Anterior cingulate cortex (tissue), 58 donors: ENCODE data around the gene ZBTB43.
A peak's percentile ranks its signal among the peaks of the same experiment; 100 is the strongest.
"Not testable (repeated sequence)": the region's sequence is repeated elsewhere in the genome, so short reads cannot be mapped to it uniquely, and the experiment has no call there.

Experiments
- DNase-seq, 58 donors: peaks; one replicate each; lab custom pipeline; 2025; lab: John Stamatoyannopoulos, UW

ZBTB43 gene

DNA sequence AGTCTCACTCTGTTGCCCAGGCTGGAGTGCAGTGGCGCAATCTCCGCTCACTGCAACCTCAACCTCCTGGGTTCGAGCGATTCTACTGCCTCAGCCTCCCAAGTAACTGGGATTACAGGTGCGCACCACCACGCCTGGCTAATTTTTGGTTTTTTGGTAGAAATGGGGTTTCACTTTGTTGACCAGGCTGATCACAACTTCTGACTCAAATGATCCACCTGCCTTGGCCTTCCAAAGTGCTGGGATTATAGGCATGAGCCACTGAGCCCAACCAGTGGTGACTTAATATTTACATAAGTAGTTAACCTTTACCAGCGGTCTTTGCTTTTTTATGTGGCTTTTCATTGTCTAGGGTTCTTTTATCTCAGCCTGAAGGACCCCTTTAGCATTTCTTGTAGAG, 19.2 kb downstream of the ZBTB43 start:
- not testable (repeated sequence) for DNase-seq

- no peak for DNase-seq
Observed at GRCh38 chr9:126827227-126827626, 22.4 kb downstream of the ZBTB43 start.

- DNase-seq = no peak
Observed at GRCh38 chr9:126829035-126829434, 24.2 kb downstream of the ZBTB43 start.

GRCh38 chr9:126830827-126831226, 26.0 kb downstream of the ZBTB43 start:
- DNase-seq = no peak

GRCh38 chr9:126832440-126832839, 27.6 kb downstream of the ZBTB43 start:
- peak in 3 of 58 donors; percentile 19 to 39 (median 24) for DNase-seq

- no peak for DNase-seq
Observed at GRCh38 chr9:126833020-126833419, 28.2 kb downstream of the ZBTB43 start.

DNA sequence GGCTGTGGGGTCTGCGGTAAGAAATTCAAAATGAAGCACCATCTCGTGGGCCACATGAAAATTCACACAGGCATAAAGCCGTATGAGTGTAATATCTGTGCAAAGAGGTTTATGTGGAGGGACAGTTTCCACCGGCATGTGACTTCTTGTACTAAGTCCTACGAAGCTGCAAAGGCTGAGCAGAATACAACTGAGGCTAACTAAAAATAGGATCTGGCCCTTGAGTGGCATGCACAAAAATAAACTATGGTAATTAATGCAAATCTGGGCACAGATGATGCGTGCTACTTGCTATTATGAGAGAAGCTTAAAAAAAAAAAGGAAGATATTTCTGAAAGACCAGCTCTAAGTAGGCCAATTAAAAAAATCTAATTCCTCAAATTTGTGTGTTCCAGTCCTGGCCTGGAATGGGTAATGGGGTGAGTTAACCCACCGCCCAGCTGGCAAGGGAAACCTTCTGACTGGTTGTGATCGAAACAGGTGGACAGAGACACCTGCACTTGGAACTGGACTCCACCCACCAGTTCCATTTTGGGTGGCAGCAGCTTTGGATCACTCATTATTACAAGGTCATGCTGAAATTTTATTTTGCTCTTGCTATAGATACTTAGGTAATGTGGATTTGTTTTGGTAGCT, 29.0 kb downstream of the ZBTB43 start:
- DNase-seq = peak in 5 of 58 donors; percentile 9 to 32 (median 31)

GRCh38 chr9:126834672-126835071, 29.8 kb downstream of the ZBTB43 start:
- no peak for DNase-seq

- no peak for DNase-seq
Observed at GRCh38 chr9:126836216-126836615, 31.4 kb downstream of the ZBTB43 start.

- DNase-seq = peak in 1 of 58 donors; percentile 34
Observed at GRCh38 chr9:126838055-126838811, 33.4 kb downstream of the ZBTB43 start.

DNA sequence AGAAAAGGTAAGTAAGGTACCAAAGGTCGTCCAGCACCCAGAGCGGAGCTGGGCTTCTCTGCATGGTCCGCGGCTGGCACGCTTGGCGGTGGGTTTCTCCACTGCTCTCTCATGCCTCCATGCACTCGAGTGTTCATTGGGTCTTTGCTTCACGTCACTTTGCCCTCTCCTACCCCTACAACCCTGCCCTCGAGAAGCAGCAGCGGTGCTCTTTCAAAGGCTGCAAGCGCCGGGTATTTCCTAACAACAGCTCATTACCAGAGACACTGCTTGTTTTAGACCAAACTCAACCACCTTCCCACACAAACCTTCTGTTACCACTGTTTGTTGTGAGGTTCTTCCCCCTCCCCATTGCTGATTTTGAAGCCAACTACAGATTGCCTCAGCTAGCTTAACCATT, 34.1 kb downstream of the ZBTB43 start:
- peak in 2 of 58 donors; percentile 16 to 69 for DNase-seq

DNA sequence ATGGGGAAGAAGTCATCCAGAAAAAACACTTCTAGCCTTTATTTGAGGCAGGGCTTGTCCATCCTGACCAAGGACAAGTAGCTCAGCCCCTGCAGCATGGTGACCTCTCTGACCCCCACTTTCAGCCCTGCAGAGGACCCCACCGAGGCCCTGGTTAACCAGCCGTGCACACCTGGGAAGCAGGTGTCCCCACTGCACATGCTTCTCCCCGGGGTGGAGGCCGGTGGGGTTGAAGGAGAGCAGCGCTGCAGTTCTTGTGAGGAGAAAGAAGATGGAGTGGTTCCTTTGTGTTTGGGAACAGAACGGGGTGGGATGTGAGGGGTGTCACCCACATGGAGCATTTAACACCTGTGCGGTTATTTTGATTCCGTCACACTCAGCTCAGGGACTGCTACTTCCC, 34.5 kb downstream of the ZBTB43 start:
- DNase-seq = no peak

- no peak for DNase-seq
Observed at GRCh38 chr9:126842220-126842842, 37.5 kb downstream of the ZBTB43 start.

- peak in 38 of 58 donors; percentile 17 to 77 (median 54) for DNase-seq
Observed at GRCh38 chr9:126842977-126843799, 38.3 kb downstream of the ZBTB43 start.

- DNase-seq = peak in 7 of 58 donors; percentile 24 to 60 (median 44)
Observed at GRCh38 chr9:126844085-126844484, 39.2 kb downstream of the ZBTB43 start.

GRCh38 chr9:126847051-126847450, 42.2 kb downstream of the ZBTB43 start:
- DNase-seq = no peak

- no peak for DNase-seq
Observed at GRCh38 chr9:126849591-126850225, 44.9 kb downstream of the ZBTB43 start.

DNA sequence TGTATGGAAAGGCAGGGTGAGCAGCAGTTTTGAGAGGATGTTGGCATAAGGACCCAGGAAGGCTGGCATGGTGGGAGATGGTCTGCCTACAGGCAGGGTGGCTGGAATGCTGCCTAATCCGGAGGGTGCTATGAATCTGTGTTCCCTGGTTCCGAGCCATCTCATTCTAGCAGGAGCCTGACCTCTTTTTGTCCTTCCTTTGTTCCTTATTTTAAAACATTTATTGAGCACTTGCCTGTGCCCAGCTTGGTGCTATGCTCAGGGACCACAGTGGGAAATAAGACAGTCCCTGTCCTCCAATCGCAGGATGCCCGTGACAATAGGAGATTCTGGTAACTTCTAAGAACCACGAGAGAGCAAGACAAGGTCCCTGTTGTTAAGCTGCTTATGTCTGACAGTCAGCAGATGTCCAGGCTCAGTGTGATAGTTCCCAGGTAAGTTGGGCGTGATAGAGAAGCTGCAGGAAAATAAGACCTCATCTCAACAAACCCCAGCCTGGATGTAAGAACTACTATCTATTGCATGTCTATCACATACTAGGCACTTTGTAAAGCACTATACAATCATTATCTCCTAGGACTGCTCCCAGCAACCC, 46.5 kb downstream of the ZBTB43 start:
- no peak for DNase-seq

GRCh38 chr9:126852086-126852688, 47.3 kb downstream of the ZBTB43 start:
- no peak for DNase-seq
